Measurements from ENCODE around the gene SCP2.

Gene SCP2

GRCh38 chr1:52900402-52900801, 26.7 kb upstream of the SCP2 start:
- H3K4me3 ChIP-seq (ENCODE audit: low read depth, low read length): no peak overlapping the region
- H3K9me3 ChIP-seq (ENCODE audit: control insufficient read depth, insufficient read depth, low read depth, low read length): no peaks in the 10 kb centered on the region
- no peak for TF ChIP-seq ZNF366 (tag by site-specific recombination; conservative IDR thresholded peaks at IDR 0.05)
- no peak for TF ChIP-seq TRIM28 (IDR thresholded peaks at IDR 0.05; ENCODE audit: borderline replicate concordance, low read length)
- no peaks in the 10 kb centered on the region for H3K4me1 ChIP-seq (ENCODE audit: control insufficient read depth, insufficient read depth, low read length)
- ChIA-PET CTCF (interaction anchor here (0.7 kb wide), 1 partner anchor 39 kb away, joined by 3 read pairs; no protein-coding TSS in a partner anchor), POLR2A (interaction anchor here (0.7 kb wide), 1 partner anchor 47 kb away, joined by 3 read pairs; no protein-coding TSS in a partner anchor)
- H3K36me3 ChIP-seq (ENCODE audit: control insufficient read depth in 2 of 2, insufficient read depth in 1 of 2, low read length in 2 of 2): peaks cover 5 to 37% of the 10 kb centered on the region in 2 experiments; a peak in 2 of 3 replicates
- H3K27ac ChIP-seq (ENCODE audit: extremely low read depth, low read depth, low read length): no peak overlapping the region

- Histone ChIP-seq H3K36me3 (ENCODE audit: control insufficient read depth in 2 of 2, insufficient read depth in 1 of 2, low read length in 2 of 2) (peaks cover 5 to 27% of the 10 kb centered on the region in 2 experiments; a peak in 2 of 3 replicates), H3K9me3 (ENCODE audit: control insufficient read depth, insufficient read depth, low read depth, low read length) (no peaks in the 10 kb centered on the region), H3K4me1 (ENCODE audit: control insufficient read depth, insufficient read depth, low read length) (no peaks in the 10 kb centered on the region), H3K4me3 (ENCODE audit: low read depth, low read length) (no peak overlapping the region), H3K27ac (ENCODE audit: extremely low read depth, low read depth, low read length) (no peak overlapping the region)
- TF ChIP-seq TRIM28 (IDR thresholded peaks at IDR 0.05; ENCODE audit: borderline replicate concordance, low read length) (no peak), ZNF513 (tag by site-specific recombination; IDR thresholded peaks at IDR 0.05) (no peak)
- ChIA-PET CTCF (interaction anchor here (0.6 to 1.7 kb wide), 3 partner anchors 67 to 380 kb away, joined by 3 to 4 read pairs (median 4); no protein-coding TSS in a partner anchor), POLR2A (interaction anchor here (0.7 kb wide), 1 partner anchor 149 kb away, joined by 3 read pairs; no protein-coding TSS in a partner anchor)
Measured at GRCh38 chr1:52901384-52901783, 25.7 kb upstream of the SCP2 start.

GRCh38 chr1:52904208-52904926, 22.7 kb upstream of the SCP2 start:
- peak; percentile 24; the same call in 1 of the 2 replicates for TF ChIP-seq EGR2 (tag by site-specific recombination; IDR thresholded peaks at IDR 0.05; ENCODE audit: low read depth)
- TF ChIP-seq IKZF3 (tag by site-specific recombination; IDR thresholded peaks at IDR 0.05): no peak
- no peak for TF ChIP-seq OSR2 (tag by site-specific recombination; IDR thresholded peaks at IDR 0.05)
- TF ChIP-seq ZNF626 (tag by site-specific recombination; IDR thresholded peaks at IDR 0.05): no peak
- peak; percentile 35 for TF ChIP-seq ZFHX2 (tag by site-specific recombination; conservative IDR thresholded peaks at IDR 0.05)
- TF ChIP-seq ZNF354C (tag by site-specific recombination; IDR thresholded peaks at IDR 0.05; ENCODE audit: borderline replicate concordance, low read depth): no peak
- no peak for TF ChIP-seq ZNF529 (tag by site-specific recombination; IDR thresholded peaks at IDR 0.05; ENCODE audit: insufficient replicate concordance)
- TF ChIP-seq ZNF23 (tag by site-specific recombination; IDR thresholded peaks at IDR 0.05; ENCODE audit: borderline replicate concordance): no peak
- TF ChIP-seq ZNF624 (tag by site-specific recombination; IDR thresholded peaks at IDR 0.05): no peak
- TF ChIP-seq ZBTB20 (tag by site-specific recombination; IDR thresholded peaks at IDR 0.05): peak; percentile 16; the same call in 1 of the 2 replicates
- H3K4me3 ChIP-seq (ENCODE audit: low read depth, low read length): no peak overlapping the region
- POLR2A ChIA-PET: no interaction called here
- H3K27ac ChIP-seq (ENCODE audit: extremely low read depth, low read depth, low read length): no peak overlapping the region
- no peaks in the 10 kb centered on the region for H3K9me3 ChIP-seq (ENCODE audit: control insufficient read depth, insufficient read depth, low read depth, low read length)
- H3K4me1 ChIP-seq (ENCODE audit: control insufficient read depth, insufficient read depth, low read length): no peaks in the 10 kb centered on the region
- peaks cover 5 to 7% of the 10 kb centered on the region in 2 experiments; a peak in 2 of 3 replicates for H3K36me3 ChIP-seq (ENCODE audit: control insufficient read depth in 2 of 2, insufficient read depth in 1 of 2, low read length in 2 of 2)
- CTCF ChIA-PET: interaction anchor here (0.5 to 2.9 kb wide), 12 partner anchors 14 to 292 kb away, joined by 3 to 20 read pairs (median 4); partner anchors contain the start of genes CPT2 and ECHDC2

- H3K4me3 ChIP-seq (ENCODE audit: low read depth, low read length): no peak overlapping the region
- ChIA-PET CTCF (interaction anchor here (0.6 to 2.9 kb wide), 15 partner anchors 14 to 291 kb away, joined by 3 to 20 read pairs (median 4); partner anchors contain the start of genes CPT2 and ECHDC2), POLR2A (interaction anchor here (1.3 kb wide), 1 partner anchor 16 kb away, joined by 4 read pairs; the partner anchor contains the start of gene ECHDC2)
- no peaks in the 10 kb centered on the region for H3K4me1 ChIP-seq (ENCODE audit: control insufficient read depth, insufficient read depth, low read length)
- H3K36me3 ChIP-seq (ENCODE audit: control insufficient read depth in 2 of 2, insufficient read depth in 1 of 2, low read length in 2 of 2): peaks cover 5% of the 10 kb centered on the region in 2 experiments; a peak in 2 of 3 replicates
- TF ChIP-seq CTCF (tag by site-specific recombination; IDR thresholded peaks at IDR 0.05) (peak; percentile 67; the same call in 1 of the 2 replicates), REPIN1 (tag by site-specific recombination; IDR thresholded peaks at IDR 0.05; ENCODE audit: low read depth) (no peak), ZNF654 (tag by site-specific recombination; IDR thresholded peaks at IDR 0.05; ENCODE audit: low read depth) (peak; percentile 29; the same call in 1 of the 2 replicates), ZNF394 (tag by site-specific recombination; IDR thresholded peaks at IDR 0.05; ENCODE audit: borderline replicate concordance) (peak; percentile 28; the same call in 1 of the 2 replicates), ZBTB17 (tag by site-specific recombination; IDR thresholded peaks at IDR 0.05) (0 out of 2 replicates have a peak, but pooled peaks have one; percentile 22)
- no peaks in the 10 kb centered on the region for H3K9me3 ChIP-seq (ENCODE audit: control insufficient read depth, insufficient read depth, low read depth, low read length)
- H3K27ac ChIP-seq (ENCODE audit: extremely low read depth, low read depth, low read length): no peak overlapping the region
Measured at GRCh38 chr1:52904927-52905698, 22.0 kb upstream of the SCP2 start.
